ENCODE data around the gene PRSS21. TPM values are rescaled to one million over a fixed set of nuclear protein-coding genes. Genes with fewer than 3 reads are reported as not detected.
A peak's percentile ranks its signal among the peaks of the same experiment; 100 is the strongest.

The PRSS21 gene
- total and polyA plus RNA-seq, 10 of the 15 experiments (the other 5 are each of a cell fraction or from before 2014, with no cell fraction given) = 5.3 to 73.4 (median 40.1) TPM; not detected in 1

GRCh38 chr16:2860826-2861567, 44.0 kb downstream of the PRSS21 start:
- ATAC-seq (no peak), FAIRE-seq (no peak), DNase-seq (ENCODE audit: low read depth, low spot score) (no peak)
- H3K4me2 ChIP-seq (ENCODE audit: control insufficient read depth, insufficient read depth) = no peak overlapping the region
- POLR2A ChIA-PET = interaction anchor here (0.6 kb wide), 1 partner anchor 60 kb away, joined by 3 read pairs; no protein-coding TSS in a partner anchor
- H3K79me2 ChIP-seq (ENCODE audit: control insufficient read depth, insufficient read depth, low read length) = no peaks in the 10 kb centered on the region
- no peaks in the 10 kb centered on the region for H4K20me1 ChIP-seq (ENCODE audit: control insufficient read depth, insufficient read depth)
- TF ChIP-seq, protein P1, sequence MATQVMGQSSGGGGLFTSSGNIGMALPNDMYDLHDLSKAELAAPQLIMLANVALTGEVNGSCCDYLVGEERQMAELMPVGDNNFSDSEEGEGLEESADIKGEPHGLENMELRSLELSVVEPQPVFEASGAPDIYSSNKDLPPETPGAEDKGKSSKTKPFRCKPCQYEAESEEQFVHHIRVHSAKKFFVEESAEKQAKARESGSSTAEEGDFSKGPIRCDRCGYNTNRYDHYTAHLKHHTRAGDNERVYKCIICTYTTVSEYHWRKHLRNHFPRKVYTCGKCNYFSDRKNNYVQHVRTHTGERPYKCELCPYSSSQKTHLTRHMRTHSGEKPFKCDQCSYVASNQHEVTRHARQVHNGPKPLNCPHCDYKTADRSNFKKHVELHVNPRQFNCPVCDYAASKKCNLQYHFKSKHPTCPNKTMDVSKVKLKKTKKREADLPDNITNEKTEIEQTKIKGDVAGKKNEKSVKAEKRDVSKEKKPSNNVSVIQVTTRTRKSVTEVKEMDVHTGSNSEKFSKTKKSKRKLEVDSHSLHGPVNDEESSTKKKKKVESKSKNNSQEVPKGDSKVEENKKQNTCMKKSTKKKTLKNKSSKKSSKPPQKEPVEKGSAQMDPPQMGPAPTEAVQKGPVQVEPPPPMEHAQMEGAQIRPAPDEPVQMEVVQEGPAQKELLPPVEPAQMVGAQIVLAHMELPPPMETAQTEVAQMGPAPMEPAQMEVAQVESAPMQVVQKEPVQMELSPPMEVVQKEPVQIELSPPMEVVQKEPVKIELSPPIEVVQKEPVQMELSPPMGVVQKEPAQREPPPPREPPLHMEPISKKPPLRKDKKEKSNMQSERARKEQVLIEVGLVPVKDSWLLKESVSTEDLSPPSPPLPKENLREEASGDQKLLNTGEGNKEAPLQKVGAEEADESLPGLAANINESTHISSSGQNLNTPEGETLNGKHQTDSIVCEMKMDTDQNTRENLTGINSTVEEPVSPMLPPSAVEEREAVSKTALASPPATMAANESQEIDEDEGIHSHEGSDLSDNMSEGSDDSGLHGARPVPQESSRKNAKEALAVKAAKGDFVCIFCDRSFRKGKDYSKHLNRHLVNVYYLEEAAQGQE (IDR thresholded peaks at IDR 0.05; ENCODE audit: low read depth, low read length) = peak; percentile 75
- TF ChIP-seq POLR2A (IDR thresholded peaks at IDR 0.05; ENCODE audit: low read depth, low read length) = no peak
- intact Hi-C loops (cut with micrococcal nuclease; ENCODE audit: unreplicated experiment) (loop anchor here (10.0 kb wide), 1 partner anchor 136 kb away; the partner anchor contains the start of gene PRSS27), in situ Hi-C loops (cut with MboI) (no loop called here)
- no peaks in the 10 kb centered on the region for H3K4me1 ChIP-seq (ENCODE audit: control insufficient read depth, insufficient read depth, low read length)
- no peak overlapping the region for H3K27ac ChIP-seq (ENCODE audit: control insufficient read depth, insufficient read depth)
- CTCF ChIA-PET = interaction anchor here (0.7 kb wide), 2 partner anchors 22 to 80 kb away, joined by 3 read pairs; partner anchors contain the start of gene FLYWCH2
- H2AFZ ChIP-seq (ENCODE audit: control insufficient read depth, low read depth, low read length) = no peak overlapping the region
- H3K36me3 ChIP-seq (ENCODE audit: control insufficient read depth in 2 of 2, insufficient read depth in 2 of 2, low read length in 1 of 2) = no peaks in the 10 kb centered on the region
- BruUV-seq (replicated peaks) = no TSS peak
- H3K9ac ChIP-seq (ENCODE audit: control insufficient read depth, insufficient read depth, low read length) = no peak overlapping the region
- WGBS (ENCODE audit: insufficient coverage, insufficient replicate concordance, low lambda C conversion rate, missing lambda C conversion rate) = 77% methylated on average over 8 of the region's 8 CpGs
- SMC1A ChIA-PET (ENCODE audit: uncharacterized antibody, unreplicated experiment) = no interaction called here
- H3K4me3 ChIP-seq = no peak overlapping the region
- H3K9me3 ChIP-seq (replicated peaks; ENCODE audit: control insufficient read depth, insufficient read depth, low read length) = no peaks in the 10 kb centered on the region
- no peaks in the 10 kb centered on the region; a peak in 2 of 4 replicates for H3K27me3 ChIP-seq (replicated peaks in 1 of 2; ENCODE audit: control insufficient read depth in 2 of 2, insufficient read depth in 2 of 2, low read length in 1 of 2)
- RAD21 ChIA-PET (ENCODE audit: unreplicated experiment) = no interaction called here

All from GM12878 (cell line).